Measurements from ENCODE around the gene GPR62. TPM values are rescaled to one million over a fixed set of nuclear protein-coding genes. Genes with fewer than 3 reads are reported as not detected.

The GPR62 gene
- total and polyA plus RNA-seq, 2 donors (not counting 3 experiments of a cell fraction or from before 2014, with no cell fraction given): 0.04 to 0.15 TPM

DNA sequence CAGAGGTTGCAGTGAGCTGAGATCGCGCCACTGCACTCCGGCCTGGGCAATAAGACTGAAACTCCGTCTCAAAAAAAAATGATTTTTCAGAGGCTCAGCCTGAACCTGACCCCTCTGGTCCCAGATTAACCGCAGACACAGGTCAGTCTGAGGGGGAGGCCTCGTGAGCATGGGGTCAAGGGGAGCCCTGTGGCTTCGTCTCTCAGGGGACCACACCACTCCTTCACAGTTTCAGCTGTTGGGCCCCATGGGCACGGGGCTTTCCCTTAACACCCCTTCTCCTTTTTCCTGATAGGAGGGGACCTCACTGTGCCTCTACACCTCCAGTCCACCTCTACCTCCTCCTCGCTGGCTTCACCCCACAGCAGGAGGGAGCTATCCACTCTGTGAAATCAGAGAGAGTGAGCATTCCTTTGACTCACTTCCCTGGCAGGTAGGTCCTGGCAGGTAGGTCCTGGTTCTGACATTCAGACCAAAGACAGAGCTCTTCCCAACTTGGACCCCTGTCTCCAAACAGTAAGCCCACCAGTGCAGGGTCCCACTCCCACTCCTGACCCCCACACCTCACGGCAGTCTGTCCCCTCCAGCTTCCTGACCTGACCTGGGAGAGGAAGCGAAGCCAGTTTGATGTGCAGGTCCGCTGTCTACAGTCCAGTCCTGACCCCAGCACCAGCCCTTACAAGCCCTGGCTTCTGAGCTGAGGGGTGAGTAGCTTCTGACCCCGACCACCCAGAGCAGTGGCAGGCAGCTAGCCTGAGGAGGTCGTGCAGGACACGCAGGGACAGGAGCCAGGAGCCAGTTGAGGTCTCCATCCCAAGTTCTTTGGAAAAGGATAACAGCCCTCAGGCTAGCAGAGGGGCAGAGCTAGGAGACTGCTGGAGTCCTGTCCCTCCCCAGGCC lies 22.5 kb upstream of the GPR62 start:
- Histone ChIP-seq H2AFZ (ENCODE audit: low read depth, low read length) (no peak overlapping the region), H3K27me3 (ENCODE audit: control insufficient read depth in 2 of 2, insufficient read depth in 2 of 2, low read length in 2 of 2) (no peaks in the 10 kb centered on the region), H3K9me3 (replicated peaks; ENCODE audit: control insufficient read depth, insufficient read depth, low read length) (no peaks in the 10 kb centered on the region), H3K36me3 (ENCODE audit: control insufficient read depth in 2 of 2, extremely low read depth in 1 of 2, insufficient read depth in 2 of 2, low read length in 2 of 2) (peaks cover 0 to 36% of the 10 kb centered on the region in 2 experiments), H3K4me1 (ENCODE audit: control insufficient read depth, extremely low read depth, insufficient read depth, low read length) (no peaks in the 10 kb centered on the region), H3K79me2 (ENCODE audit: control insufficient read depth, insufficient read depth, low read length) (no peaks in the 10 kb centered on the region), H3K4me3 (replicated peaks in 1 of 3; ENCODE audit: insufficient read depth in 1 of 3, low read depth in 1 of 3, low read length in 3 of 3) (no peak overlapping the region), H3K9me1 (replicated peaks; ENCODE audit: control insufficient read depth, extremely low read depth, insufficient read depth, low read length) (no peaks in the 10 kb centered on the region), H4K20me1 (replicated peaks; ENCODE audit: control insufficient read depth, extremely low read depth, insufficient read depth, low read length) (no peaks in the 10 kb centered on the region), H3K4me2 (ENCODE audit: insufficient read depth, low read length) (no peak overlapping the region), H3K9ac (replicated peaks; ENCODE audit: extremely low read depth, insufficient read depth, low read length) (no peak overlapping the region), H3K27ac (ENCODE audit: insufficient read depth, low read depth, low read length) (no peak overlapping the region)
- TF ChIP-seq, protein P1, sequence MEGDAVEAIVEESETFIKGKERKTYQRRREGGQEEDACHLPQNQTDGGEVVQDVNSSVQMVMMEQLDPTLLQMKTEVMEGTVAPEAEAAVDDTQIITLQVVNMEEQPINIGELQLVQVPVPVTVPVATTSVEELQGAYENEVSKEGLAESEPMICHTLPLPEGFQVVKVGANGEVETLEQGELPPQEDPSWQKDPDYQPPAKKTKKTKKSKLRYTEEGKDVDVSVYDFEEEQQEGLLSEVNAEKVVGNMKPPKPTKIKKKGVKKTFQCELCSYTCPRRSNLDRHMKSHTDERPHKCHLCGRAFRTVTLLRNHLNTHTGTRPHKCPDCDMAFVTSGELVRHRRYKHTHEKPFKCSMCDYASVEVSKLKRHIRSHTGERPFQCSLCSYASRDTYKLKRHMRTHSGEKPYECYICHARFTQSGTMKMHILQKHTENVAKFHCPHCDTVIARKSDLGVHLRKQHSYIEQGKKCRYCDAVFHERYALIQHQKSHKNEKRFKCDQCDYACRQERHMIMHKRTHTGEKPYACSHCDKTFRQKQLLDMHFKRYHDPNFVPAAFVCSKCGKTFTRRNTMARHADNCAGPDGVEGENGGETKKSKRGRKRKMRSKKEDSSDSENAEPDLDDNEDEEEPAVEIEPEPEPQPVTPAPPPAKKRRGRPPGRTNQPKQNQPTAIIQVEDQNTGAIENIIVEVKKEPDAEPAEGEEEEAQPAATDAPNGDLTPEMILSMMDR (IDR thresholded peaks at IDR 0.05; ENCODE audit: extremely low read depth in 1 of 2, insufficient read depth in 1 of 2, low read depth in 1 of 2, low read length in 2 of 2): no peak
- TF ChIP-seq, protein P2, sequence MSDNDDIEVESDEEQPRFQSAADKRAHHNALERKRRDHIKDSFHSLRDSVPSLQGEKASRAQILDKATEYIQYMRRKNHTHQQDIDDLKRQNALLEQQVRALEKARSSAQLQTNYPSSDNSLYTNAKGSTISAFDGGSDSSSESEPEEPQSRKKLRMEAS (IDR thresholded peaks at IDR 0.05; ENCODE audit: insufficient read depth, insufficient read length): no peak
- TF ChIP-seq FOS (IDR thresholded peaks at IDR 0.05; ENCODE audit: borderline replicate concordance, insufficient read depth, low read length) (no peak), POLR2AphosphoS5 (IDR thresholded peaks at IDR 0.05; ENCODE audit: insufficient read depth, low read depth, low read length) (no peak), POLR2A (IDR thresholded peaks at IDR 0.05; ENCODE audit: low read depth, low read length) (no peak), JUN (IDR thresholded peaks at IDR 0.05; ENCODE audit: borderline replicate concordance, insufficient read depth, insufficient read length, low read depth) (no peak)
- no peak for DNase-seq (ENCODE audit: low read depth, low spot score)
- POLR2A ChIA-PET: no interaction called here
- CTCF ChIA-PET: interaction anchor here (0.6 to 1.4 kb wide), 3 partner anchors 9 to 602 kb away, joined by 3 read pairs; partner anchors contain the start of genes ABHD14B and RRP9
- intact Hi-C loops (cut with micrococcal nuclease) (no loop called here), dilution Hi-C loops (cut with MboI; ENCODE audit: extremely low pct_ligation_motif_present, low sequenced_read_pairs) (no loop called here)
- no TSS peak for BruUV-seq (replicated peaks)
- FAIRE-seq: no peak

Measured in endothelial cell of umbilical vein (primary cell).